RWPE1 (cell line): ENCODE data around the gene CLSTN3.

ENCODE experiments used
- CTCF ChIA-PET: fragments of 350-600 bp; sonication (Branson Sonifier 250); formaldehyde crosslinking; extraction: SDS; loops from one replicate; lab custom pipeline; 2021; lab: Yijun Ruan, JAX
- POLR2A ChIA-PET: fragments of 400-600 bp; formaldehyde crosslinking; extraction: SDS; loops from one replicate; lab custom pipeline; 2020; ENCODE audit warnings: antibody characterized with exemption; ENCODE audit not compliant: low non-redundant PET; lab: Yijun Ruan, JAX
- DNase-seq: peaks from one replicate; pipeline ENCODE4 v3.0.0; 2012; ENCODE audit warnings: low spot score
- H3K27ac ChIP-seq: fragments of 450-650 bp; 2 replicates; pipeline ENCODE4 v1.5.1; 2017
- CTCF ChIP-seq: fragments of 450-650 bp; conservative IDR thresholded peaks from 2 replicates; pipeline ENCODE4 v1.5.1; 2017; ENCODE audit warnings: low read depth, mild to moderate bottlenecking

The CLSTN3 gene

DNA sequence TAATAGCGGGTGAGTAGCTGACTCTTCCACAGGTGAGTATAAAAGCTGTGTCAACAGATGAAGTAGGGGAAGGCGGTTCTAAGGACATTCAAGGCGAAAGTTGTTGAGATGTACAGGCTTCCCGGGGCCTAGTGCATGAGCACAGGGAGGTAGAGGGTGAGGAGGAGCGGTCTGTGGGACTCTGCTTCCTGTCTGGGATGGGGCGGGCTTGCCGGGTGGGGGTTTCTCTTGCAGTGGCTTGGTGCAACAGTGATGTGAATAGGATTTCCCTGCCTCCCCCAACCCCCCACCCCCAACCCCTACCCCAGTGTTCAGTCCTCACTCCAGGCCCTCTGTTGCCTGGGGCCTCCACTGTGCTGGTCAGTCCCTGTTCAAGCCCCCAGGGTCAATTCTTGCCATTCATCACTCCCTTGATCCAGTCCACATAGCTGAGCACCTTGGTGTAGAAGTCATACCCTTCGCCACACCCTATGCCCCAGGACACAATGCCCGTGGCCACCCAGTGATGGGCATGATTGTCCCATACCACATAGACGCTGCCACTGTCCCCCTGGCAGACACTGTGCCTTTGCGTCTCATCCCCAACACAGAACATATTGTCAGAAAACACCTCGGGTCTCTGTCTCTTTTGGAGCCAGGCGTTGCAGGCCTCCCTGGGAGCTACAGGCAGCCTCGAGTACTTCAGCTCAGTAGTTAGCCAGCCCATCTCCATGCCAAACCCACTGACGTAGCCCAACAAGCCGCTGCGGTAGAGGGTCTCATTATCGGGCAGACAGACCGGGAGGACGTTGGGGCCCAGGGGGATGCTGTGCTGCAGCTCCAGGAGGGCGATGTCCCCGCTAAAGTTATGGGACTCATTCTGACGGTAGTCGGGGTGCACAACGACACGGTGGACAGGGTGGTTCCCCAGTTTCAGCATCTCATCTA, 33.9 kb upstream of the CLSTN3 start:
- ChIA-PET POLR2A (interaction anchor here (0.7 kb wide), 1 partner anchor 12 kb away, joined by 3 read pairs; no protein-coding TSS in a partner anchor), CTCF (interaction anchor here (0.5 to 0.6 kb wide), 2 partner anchors 40 to 200 kb away, joined by 3 read pairs; no protein-coding TSS in a partner anchor)
- no peak overlapping the region for H3K27ac ChIP-seq
- no peak for DNase-seq
- TF ChIP-seq CTCF = no peak

- H3K27ac ChIP-seq = no peak overlapping the region
- ChIA-PET CTCF (no interaction called here), POLR2A (interaction anchor here (0.7 kb wide), 1 partner anchor 56 kb away, joined by 6 read pairs; no protein-coding TSS in a partner anchor)
- no peak for DNase-seq
- TF ChIP-seq CTCF = no peak
Observed at GRCh38 chr12:7096979-7097378, 33.2 kb upstream of the CLSTN3 start.

DNA sequence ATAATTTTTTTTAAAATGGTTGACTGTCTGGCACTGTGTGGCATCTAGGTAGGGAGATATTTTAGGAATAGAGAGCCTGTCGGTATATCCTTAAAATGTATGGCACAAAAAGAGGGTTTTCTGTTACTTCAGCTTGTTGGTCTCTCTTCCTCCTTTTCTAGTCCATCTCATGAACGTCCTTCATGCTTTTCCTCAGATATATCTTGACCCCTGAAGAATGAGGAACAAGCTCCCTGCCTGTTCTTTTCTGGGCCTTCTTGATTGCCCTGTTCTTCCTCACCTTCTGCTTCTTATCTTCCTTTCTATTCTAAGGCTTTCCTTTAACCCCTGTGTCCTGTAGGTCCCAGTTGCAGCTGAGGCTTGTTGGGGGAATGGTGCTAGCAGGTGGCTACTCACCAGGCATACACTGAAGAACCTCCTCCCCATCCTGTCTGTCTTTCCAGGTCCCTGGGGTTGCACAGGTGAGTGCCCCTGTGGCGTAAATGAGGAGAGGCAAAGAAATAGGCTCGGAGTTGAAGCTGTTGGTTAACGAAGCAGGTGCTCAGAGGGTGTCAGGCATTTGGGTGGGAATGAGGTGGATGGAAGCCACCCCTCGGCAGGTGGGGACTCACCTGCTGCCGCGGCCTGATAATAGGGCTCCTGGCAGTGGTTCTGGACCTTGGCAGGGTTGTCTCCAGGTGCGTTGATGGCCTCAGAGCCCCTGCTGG, 30.7 kb upstream of the CLSTN3 start:
- TF ChIP-seq CTCF = no peak
- DNase-seq = no peak
- H3K27ac ChIP-seq = no peak overlapping the region
- CTCF ChIA-PET = interaction anchor here (0.5 to 1.0 kb wide), 2 partner anchors 81 to 139 kb away, joined by 3 to 5 read pairs; no protein-coding TSS in a partner anchor
- POLR2A ChIA-PET = interaction anchor here (0.6 to 0.7 kb wide), 2 partner anchors 9 to 20 kb away, joined by 3 to 4 read pairs; no protein-coding TSS in a partner anchor

- DNase-seq = no peak
- CTCF ChIA-PET = interaction anchor here (0.6 to 1.0 kb wide), 2 partner anchors 17 to 139 kb away, joined by 3 to 4 read pairs; no protein-coding TSS in a partner anchor
- POLR2A ChIA-PET = no interaction called here
- H3K27ac ChIP-seq = no peak overlapping the region
- no peak for TF ChIP-seq CTCF
Observed at GRCh38 chr12:7100239-7100638, 29.9 kb upstream of the CLSTN3 start.

DNA sequence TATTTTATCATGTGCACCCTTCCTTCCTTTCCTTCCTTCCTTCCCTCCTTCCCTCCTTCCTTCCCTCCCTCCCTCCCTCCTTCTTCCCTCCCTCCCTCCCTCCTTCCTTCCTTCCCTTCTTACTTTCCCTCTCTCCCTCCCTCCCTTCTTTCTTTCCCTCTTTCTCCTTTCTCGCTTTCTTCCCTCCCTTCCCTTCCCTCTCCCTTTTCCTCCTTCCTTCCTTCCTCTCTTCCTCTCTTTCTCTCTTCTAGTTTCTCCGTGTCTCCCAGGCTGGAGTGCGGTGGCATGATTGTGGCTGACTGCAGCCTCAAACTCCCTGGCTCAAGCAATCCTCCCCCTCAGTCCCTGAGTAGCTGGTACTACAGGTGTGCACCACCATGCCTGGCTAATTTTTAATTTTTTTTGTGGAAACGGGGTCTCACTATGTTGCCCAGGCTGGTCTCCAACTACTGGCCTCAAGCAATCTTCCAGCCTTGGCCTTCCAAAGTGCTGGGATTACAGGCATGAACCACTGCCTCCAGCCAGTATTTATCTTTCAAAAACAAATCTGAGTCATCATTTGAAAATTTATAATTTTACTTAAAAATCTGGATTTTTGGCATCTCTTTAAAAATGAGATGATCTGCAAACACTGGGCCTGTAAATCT, 29.0 kb upstream of the CLSTN3 start:
- DNase-seq = no peak
- POLR2A ChIA-PET = no interaction called here
- H3K27ac ChIP-seq = no peak overlapping the region
- no peak for TF ChIP-seq CTCF
- CTCF ChIA-PET = interaction anchor here (0.6 kb wide), 1 partner anchor 16 kb away, joined by 4 read pairs; no protein-coding TSS in a partner anchor
